MM.1S (cell line): ENCODE data around the gene RIPOR2.

Experiments
- DNase-seq: peaks from one replicate; pipeline ENCODE4 v3.0.0-alpha.2; 2015
- H2AFZ ChIP-seq: fragments of 300-600 bp; sonication (generic); 2 replicates; pipeline ENCODE4 v1.6.0; 2016; ENCODE audit warnings: antibody characterized with exemption, low read length
- H3F3A ChIP-seq: fragments of 300-600 bp; sonication (generic); 2 replicates; pipeline ENCODE4 v1.6.1; 2016; ENCODE audit warnings: mild to moderate bottlenecking, antibody characterized with exemption, low read length, moderate library complexity, mixed read lengths; ENCODE audit not compliant: insufficient read depth
- H3K27ac ChIP-seq: fragments of 300-600 bp; sonication (generic); 2 replicates; pipeline ENCODE4 v1.5.1; 2016; ENCODE audit warnings: mild to moderate bottlenecking, low read length
- H3K27me3 ChIP-seq: fragments of 300-600 bp; sonication (generic); replicated peaks from 2 replicates; pipeline ENCODE4 v1.6.0; 2016; ENCODE audit warnings: low read length; ENCODE audit not compliant: insufficient read depth
- H3K36me3 ChIP-seq: fragments of 300-600 bp; sonication (generic); replicated peaks from 2 replicates; pipeline ENCODE4 v1.6.1; 2016; ENCODE audit warnings: mild to moderate bottlenecking, low read length, mixed read lengths; ENCODE audit not compliant: insufficient read depth
- H3K4me1 ChIP-seq: fragments of 300-600 bp; sonication (generic); 2 replicates; pipeline ENCODE4 v1.6.1; 2016; ENCODE audit warnings: low read length, mixed read lengths
- H3K4me2 ChIP-seq: fragments of 300-600 bp; sonication (generic); 2 replicates; pipeline ENCODE4 v1.6.0; 2016; ENCODE audit warnings: low read depth, low read length
- H3K4me3 ChIP-seq: fragments of 300-600 bp; sonication (generic); 2 replicates; pipeline ENCODE4 v1.5.1; 2016; ENCODE audit warnings: low read length, mixed read lengths
- H3K79me2 ChIP-seq: fragments of 300-600 bp; sonication (generic); 2 replicates; pipeline ENCODE4 v1.6.1; 2016; ENCODE audit warnings: mixed run types, low read length, mixed read lengths
- H3K9ac ChIP-seq: fragments of 300-600 bp; sonication (generic); 2 replicates; pipeline ENCODE4 v1.6.1; 2016; ENCODE audit warnings: low read length, mixed read lengths
- H3K9me2 ChIP-seq: fragments of 300-600 bp; sonication (generic); replicated peaks from 2 replicates; pipeline ENCODE4 v1.6.1; 2016; ENCODE audit warnings: mild to moderate bottlenecking, low read length, mixed read lengths; ENCODE audit not compliant: insufficient read depth
- H3K9me3 ChIP-seq: fragments of 300-600 bp; sonication (generic); replicated peaks from 2 replicates; pipeline ENCODE4 v1.6.1; 2016; ENCODE audit warnings: mild to moderate bottlenecking, low read length, mixed read lengths; ENCODE audit not compliant: insufficient read depth
- H4K20me1 ChIP-seq: fragments of 300-600 bp; sonication (generic); 2 replicates; pipeline ENCODE4 v1.6.1; 2016; ENCODE audit warnings: mild to moderate bottlenecking, low read length, moderate library complexity, mixed read lengths; ENCODE audit not compliant: insufficient read depth
- EZH2 ChIP-seq: fragments of 300-600 bp; sonication (generic); optimal IDR thresholded peaks from 2 replicates; pipeline ENCODE3; 2017; ENCODE audit warnings: low read depth, mild to moderate bottlenecking, antibody characterized with exemption, low read length, mixed read lengths
- EZH2phosphoT487 ChIP-seq: fragments of 300-600 bp; sonication (generic); IDR thresholded peaks from 2 replicates; pipeline ENCODE4 v1.6.1; 2018; ENCODE audit warnings: antibody characterized with exemption, low read length
- TF ChIP-seq, protein P1 (sequence below): fragments of 300-600 bp; sonication (generic); IDR thresholded peaks from 2 replicates; pipeline ENCODE4 v1.5.1; 2016; ENCODE audit warnings: antibody characterized with exemption, low read length, mixed read lengths

Gene RIPOR2

DNA sequence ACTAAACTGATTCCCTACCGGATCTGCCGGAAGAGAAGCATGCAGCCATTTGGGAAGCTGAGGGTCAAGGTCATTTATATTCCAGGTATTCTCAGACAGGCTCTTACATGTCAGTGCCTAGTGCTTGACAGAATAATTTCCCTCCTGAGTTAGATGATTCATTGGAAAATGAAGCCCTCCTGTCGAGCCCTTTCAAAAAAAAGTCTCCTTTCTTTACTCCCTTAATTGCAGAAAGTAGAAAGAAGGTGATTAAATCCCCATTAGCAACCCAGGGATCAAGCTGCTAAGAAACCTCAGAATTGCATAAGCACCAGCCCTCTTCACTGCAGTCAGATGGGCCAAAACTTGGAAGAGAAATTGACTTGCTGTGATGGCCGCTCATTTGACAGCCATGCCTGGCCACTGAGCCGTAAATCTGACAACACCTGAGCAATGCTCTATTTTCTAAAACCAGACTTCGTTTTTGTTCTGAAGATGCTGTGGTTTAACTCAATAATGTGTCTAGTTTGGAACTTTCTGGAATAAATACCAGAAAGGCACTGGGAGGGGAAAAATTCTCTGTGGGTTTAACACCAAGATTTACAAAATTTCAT, 76.1 kb downstream of the RIPOR2 start:
- H3K9ac ChIP-seq = no peak overlapping the region
- H2AFZ ChIP-seq = no peak overlapping the region
- DNase-seq = no peak
- no peaks in the 10 kb centered on the region for H3K9me2 ChIP-seq
- no peaks in the 10 kb centered on the region for H3K79me2 ChIP-seq
- no peaks in the 10 kb centered on the region for H3K9me3 ChIP-seq
- H3K4me3 ChIP-seq = no peak overlapping the region
- H3K27me3 ChIP-seq = peaks cover 25% of the 10 kb centered on the region
- H3K4me2 ChIP-seq = no peak overlapping the region
- H3K4me1 ChIP-seq = peaks cover 23% of the 10 kb centered on the region
- no peaks in the 10 kb centered on the region for H4K20me1 ChIP-seq
- TF ChIP-seq EZH2phosphoT487 = no peak
- TF ChIP-seq, protein P1, sequence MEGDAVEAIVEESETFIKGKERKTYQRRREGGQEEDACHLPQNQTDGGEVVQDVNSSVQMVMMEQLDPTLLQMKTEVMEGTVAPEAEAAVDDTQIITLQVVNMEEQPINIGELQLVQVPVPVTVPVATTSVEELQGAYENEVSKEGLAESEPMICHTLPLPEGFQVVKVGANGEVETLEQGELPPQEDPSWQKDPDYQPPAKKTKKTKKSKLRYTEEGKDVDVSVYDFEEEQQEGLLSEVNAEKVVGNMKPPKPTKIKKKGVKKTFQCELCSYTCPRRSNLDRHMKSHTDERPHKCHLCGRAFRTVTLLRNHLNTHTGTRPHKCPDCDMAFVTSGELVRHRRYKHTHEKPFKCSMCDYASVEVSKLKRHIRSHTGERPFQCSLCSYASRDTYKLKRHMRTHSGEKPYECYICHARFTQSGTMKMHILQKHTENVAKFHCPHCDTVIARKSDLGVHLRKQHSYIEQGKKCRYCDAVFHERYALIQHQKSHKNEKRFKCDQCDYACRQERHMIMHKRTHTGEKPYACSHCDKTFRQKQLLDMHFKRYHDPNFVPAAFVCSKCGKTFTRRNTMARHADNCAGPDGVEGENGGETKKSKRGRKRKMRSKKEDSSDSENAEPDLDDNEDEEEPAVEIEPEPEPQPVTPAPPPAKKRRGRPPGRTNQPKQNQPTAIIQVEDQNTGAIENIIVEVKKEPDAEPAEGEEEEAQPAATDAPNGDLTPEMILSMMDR = no peak
- TF ChIP-seq EZH2 = no peak
- H3F3A ChIP-seq = 0 out of 2 replicates have a peak, but pooled peaks cover 3% of the 10 kb centered on the region
- no peak overlapping the region for H3K27ac ChIP-seq
- H3K36me3 ChIP-seq = no peaks in the 10 kb centered on the region

DNA sequence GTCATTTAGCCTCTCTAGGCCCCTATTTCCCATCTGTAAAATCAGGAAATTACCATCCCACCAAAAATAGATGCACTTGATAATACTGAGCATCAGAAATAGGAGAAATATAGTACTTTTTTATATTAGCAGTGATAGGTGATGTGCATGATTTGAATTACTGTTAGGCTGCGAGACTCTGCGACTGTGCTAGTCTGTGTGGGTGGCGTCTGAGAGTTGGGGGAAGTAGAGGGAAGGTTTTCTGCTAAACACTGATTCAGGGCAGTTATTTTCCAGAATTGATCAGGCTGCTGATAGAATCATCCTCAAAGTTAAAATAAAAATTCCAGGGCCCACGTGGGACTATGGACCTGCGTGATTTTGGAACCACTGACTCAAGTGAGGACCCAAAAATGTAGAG, 76.6 kb downstream of the RIPOR2 start:
- H3K27ac ChIP-seq = no peak overlapping the region
- DNase-seq = no peak
- no peak overlapping the region for H3K4me3 ChIP-seq
- no peaks in the 10 kb centered on the region for H3K9me3 ChIP-seq
- no peak overlapping the region for H3K9ac ChIP-seq
- H3K9me2 ChIP-seq = no peaks in the 10 kb centered on the region
- no peaks in the 10 kb centered on the region for H4K20me1 ChIP-seq
- H3K4me2 ChIP-seq = no peak overlapping the region
- no peaks in the 10 kb centered on the region for H3K36me3 ChIP-seq
- no peak for TF ChIP-seq EZH2
- no peak for TF ChIP-seq EZH2phosphoT487
- TF ChIP-seq, protein P1 = no peak
- no peak overlapping the region for H2AFZ ChIP-seq
- H3K4me1 ChIP-seq = peaks cover 23% of the 10 kb centered on the region
- peaks cover 25% of the 10 kb centered on the region for H3K27me3 ChIP-seq
- 0 out of 2 replicates have a peak, but pooled peaks cover 3% of the 10 kb centered on the region for H3F3A ChIP-seq
- H3K79me2 ChIP-seq = no peaks in the 10 kb centered on the region

DNA sequence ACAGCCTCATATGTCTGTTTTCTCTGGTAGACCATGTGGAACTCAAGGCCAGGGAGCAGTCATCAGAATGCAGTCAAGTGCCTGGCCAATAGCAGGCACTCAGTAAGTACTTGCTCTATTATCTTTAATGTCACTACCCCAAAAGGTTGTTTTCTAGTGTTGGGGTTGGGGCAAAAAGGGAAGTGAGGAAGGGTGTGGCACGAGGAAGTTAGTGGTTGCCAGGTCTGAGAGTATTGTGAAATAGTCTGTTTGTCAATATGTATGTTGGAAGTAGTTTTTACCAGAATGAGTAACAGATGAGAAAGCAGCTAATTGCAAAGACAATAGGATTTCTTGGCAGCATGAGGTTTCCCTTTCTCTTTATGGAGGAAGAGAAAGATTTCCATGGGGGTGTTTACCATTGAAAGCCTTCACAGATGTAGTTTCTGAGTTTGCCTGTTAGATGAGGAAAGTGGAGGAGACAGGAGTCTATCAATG, 77.5 kb downstream of the RIPOR2 start:
- Histone ChIP-seq H3K79me2 (no peaks in the 10 kb centered on the region), H3K9ac (no peak overlapping the region), H3K9me2 (no peaks in the 10 kb centered on the region), H3K4me3 (no peak overlapping the region), H3K27me3 (peaks cover 22% of the 10 kb centered on the region), H3K4me1 (peaks cover 23% of the 10 kb centered on the region), H3K36me3 (no peaks in the 10 kb centered on the region), H3F3A (0 out of 2 replicates have a peak, but pooled peaks cover 3% of the 10 kb centered on the region), H2AFZ (no peak overlapping the region; the same call in 1 of the 2 replicates), H3K4me2 (peak overlapping the region; percentile 12; the same call in 1 of the 2 replicates), H4K20me1 (no peaks in the 10 kb centered on the region), H3K27ac (no peak overlapping the region), H3K9me3 (no peaks in the 10 kb centered on the region)
- TF ChIP-seq, protein P1 = no peak
- peak; percentile 9 for DNase-seq
